Endothelial cell of umbilical vein (primary cell): ENCODE data around the gene AKAP13. TPM values are rescaled to one million over a fixed set of nuclear protein-coding genes. Genes with fewer than 3 reads are reported as not detected.

ENCODE experiments used
- BruUV-seq: library from RNA; stranded (reverse); fragments of 400-500 nt; replicated peaks from 2 replicates; lab custom pipeline; 2021; lab: Mats Ljungman, UMichigan
- CTCF ChIA-PET: fragments of 300-600, 350-600 bp; sonication (Branson Sonifier 250); formaldehyde crosslinking; loops from one replicate; lab custom pipeline; 2021; ENCODE audit warnings: antibody characterized with exemption, inconsistent platforms; lab: Charles Lee
- POLR2A ChIA-PET: fragments of 300-600, 350-600 bp; sonication (Branson Sonifier 250); formaldehyde crosslinking; loops from one replicate; lab custom pipeline; 2021; ENCODE audit warnings: antibody characterized with exemption, inconsistent platforms; lab: Charles Lee
- DNase-seq: peaks from one replicate; pipeline ENCODE4 v3.0.0-alpha.2; 2011; ENCODE audit warnings: low read depth, low spot score
- FAIRE-seq: peaks from 2 replicates; lab custom pipeline; 2011; peaks lifted over from hg19 to GRCh38; lab: Jason Lieb, UNC
- H2AFZ ChIP-seq: 2 replicates; pipeline ENCODE4 v1.6.0; 2012; ENCODE audit warnings: low read depth, low read length, control low read depth, inconsistent platforms
- H3K27ac ChIP-seq: 2 replicates; pipeline ENCODE4 v1.5.1; 2011; ENCODE audit warnings: low read depth, mild to moderate bottlenecking, control low read depth, low read length, moderate library complexity; ENCODE audit not compliant: insufficient read depth
- H3K27me3 ChIP-seq, 2 experiments: 2 replicates each; pipeline versions ENCODE4 v1.6.0 to v1.6.1; 2011; ENCODE audit warnings: low read length in 2 of 2, mixed read lengths in 1 of 2; ENCODE audit not compliant: control insufficient read depth in 2 of 2, insufficient read depth in 2 of 2
- H3K36me3 ChIP-seq, 2 experiments: 2 replicates in 1 of 2; 3 replicates in 1 of 2; pipeline ENCODE4 v1.5.1; 2011; ENCODE audit warnings: low read length in 2 of 2, mild to moderate bottlenecking in 1 of 2, moderate library complexity in 1 of 2; ENCODE audit not compliant: control insufficient read depth in 2 of 2, insufficient read depth in 2 of 2; ENCODE audit errors: extremely low read depth in 1 of 2
- H3K4me1 ChIP-seq: 3 replicates; pipeline ENCODE4 v1.5.1; 2011; ENCODE audit warnings: mild to moderate bottlenecking, low read length; ENCODE audit not compliant: control insufficient read depth, insufficient read depth; ENCODE audit errors: extremely low read depth
- H3K4me2 ChIP-seq: 2 replicates; pipeline ENCODE4 v1.6.1; 2011; ENCODE audit warnings: low read length, control low read depth, mixed read lengths; ENCODE audit not compliant: insufficient read depth
- H3K4me3 ChIP-seq, 3 experiments: fragments of 200-600 bp in 1 of 3; sonication (generic), shearing (Covaris generic) in 1 of 3; replicated peaks in 1 of 3; 2 replicates each; pipeline ENCODE4 v1.5.1; 2011 to 2016; ENCODE audit warnings: control low read depth in 3 of 3, low read length in 3 of 3, mild to moderate bottlenecking in 2 of 3, inconsistent platforms in 1 of 3, low read depth in 1 of 3, moderate library complexity in 1 of 3; ENCODE audit not compliant: insufficient read depth in 1 of 3
- H3K79me2 ChIP-seq: 2 replicates; pipeline ENCODE4 v1.6.0; 2012; ENCODE audit warnings: low read length, inconsistent platforms; ENCODE audit not compliant: control insufficient read depth, insufficient read depth
- H3K9ac ChIP-seq: replicated peaks from 2 replicates; pipeline ENCODE3; 2011; ENCODE audit warnings: low read length, control low read depth; ENCODE audit not compliant: insufficient read depth; ENCODE audit errors: extremely low read depth
- H3K9me1 ChIP-seq: replicated peaks from 3 replicates; pipeline ENCODE4 v1.6.0; 2011; ENCODE audit warnings: mild to moderate bottlenecking, low read length; ENCODE audit not compliant: control insufficient read depth, insufficient read depth; ENCODE audit errors: extremely low read depth
- H3K9me3 ChIP-seq: replicated peaks from 2 replicates; pipeline ENCODE4 v1.5.1; 2012; ENCODE audit warnings: low read length, inconsistent platforms; ENCODE audit not compliant: control insufficient read depth, insufficient read depth
- H4K20me1 ChIP-seq: replicated peaks from 2 replicates; pipeline ENCODE3; 2011; ENCODE audit warnings: mild to moderate bottlenecking, low read length; ENCODE audit not compliant: control insufficient read depth, insufficient read depth; ENCODE audit errors: extremely low read depth
- CTCF ChIP-seq, 2 donors: IDR thresholded peaks; 1 replicate in 1 of 2; 2 replicates in 1 of 2; pipeline ENCODE4 v1.5.1; 2011; ENCODE audit warnings: low read length in 2 of 2, mild to moderate bottlenecking in 2 of 2, moderate library complexity in 2 of 2, control low read depth in 1 of 2, inconsistent platforms in 1 of 2, low read depth in 1 of 2; ENCODE audit not compliant: insufficient read depth in 1 of 2; ENCODE audit errors: extremely low read depth in 1 of 2
- EZH2 ChIP-seq: IDR thresholded peaks from 2 replicates; pipeline ENCODE4 v1.6.1; 2012; ENCODE audit warnings: borderline replicate concordance, low read depth, mild to moderate bottlenecking, moderate library complexity, low read length, inconsistent platforms; ENCODE audit not compliant: severe bottlenecking
- FOS ChIP-seq: IDR thresholded peaks from 2 replicates; pipeline ENCODE4 v1.6.1; 2011; ENCODE audit warnings: mild to moderate bottlenecking, low read length, moderate library complexity, borderline replicate concordance; ENCODE audit not compliant: insufficient read depth
- GATA2 ChIP-seq: IDR thresholded peaks from 2 replicates; pipeline ENCODE4 v1.7.0; 2011; ENCODE audit warnings: low read depth, mild to moderate bottlenecking, moderate library complexity, mixed read lengths, low read length; ENCODE audit not compliant: insufficient read length, insufficient read depth
- JUN ChIP-seq: IDR thresholded peaks from 2 replicates; pipeline ENCODE4 v1.6.1; 2011; ENCODE audit warnings: borderline replicate concordance, low read depth; ENCODE audit not compliant: insufficient read length, insufficient read depth
- MAX ChIP-seq: IDR thresholded peaks from 2 replicates; pipeline ENCODE4 v1.6.1; 2011; ENCODE audit not compliant: insufficient read depth, insufficient read length
- MYC ChIP-seq: IDR thresholded peaks from one replicate; pipeline ENCODE4 v1.6.1; 2011; ENCODE audit warnings: mild to moderate bottlenecking, low read depth, low read length
- POLR2A ChIP-seq: IDR thresholded peaks from 2 replicates; pipeline ENCODE4 v1.6.1; 2012; ENCODE audit warnings: low read depth, mild to moderate bottlenecking, control low read depth, low read length
- POLR2AphosphoS5 ChIP-seq: IDR thresholded peaks from 2 replicates; pipeline ENCODE4 v1.6.1; 2012; ENCODE audit warnings: low read depth, mild to moderate bottlenecking, control low read depth, low read length, moderate library complexity; ENCODE audit not compliant: insufficient read depth
- dilution Hi-C: fragments of 300-500 bp; cut with MboI; formaldehyde crosslinking; loops from one replicate; pipeline ENCODE4 v1.15.0; 2019; ENCODE audit warnings: low sequenced_read_pairs; ENCODE audit not compliant: extremely low pct_ligation_motif_present
- intact Hi-C: fragments of 100-400 bp; cut with micrococcal nuclease; formaldehyde crosslinking; loops from one replicate; pipeline ENCODE4 v1.10.0; 2022
- polyA plus RNA-seq, 4 experiments: library from polyadenylated mRNA; depleted of rRNA in 3 of 4; stranded (reverse) in 3 of 4; unstranded in 1 of 4; fragments of >200 nt; gene quantifications; 2 replicates each; pipeline versions ENCODE4 v1.2.1 to v1.2.3, GENCODE V29; 2011 to 2012; ENCODE audit warnings: missing spikeins in 1 of 4
- total RNA-seq: library from RNA; stranded (reverse); gene quantifications from 2 replicates; pipeline ENCODE4 v1.2.3, GENCODE V29; 2021

AKAP13 gene
- total and polyA plus RNA-seq, 2 donors (not counting 3 experiments of a cell fraction or from before 2014, with no cell fraction given) = 22.8 to 87.8 TPM

GRCh38 chr15:85589851-85590250, 209.4 kb downstream of the AKAP13 start:
- no TSS peak for BruUV-seq
- H3K79me2 ChIP-seq = peaks cover 24% of the 10 kb centered on the region
- DNase-seq (no peak), FAIRE-seq (no peak)
- peaks cover 17% of the 10 kb centered on the region for H3K4me1 ChIP-seq
- no peak overlapping the region for H3K4me2 ChIP-seq
- no peaks in the 10 kb centered on the region for H3K9me3 ChIP-seq
- ChIA-PET POLR2A (no interaction called here), CTCF (interaction anchor here (1.5 kb wide), 1 partner anchor 13 kb away, joined by 4 read pairs; no protein-coding TSS in a partner anchor)
- H3K9me1 ChIP-seq = no peaks in the 10 kb centered on the region
- dilution Hi-C loops (no loop called here), intact Hi-C loops (loop anchor here (2.0 to 10.0 kb wide), 3 partner anchors 115 to 295 kb away; no protein-coding TSS in a partner anchor)
- no peak overlapping the region for H3K4me3 ChIP-seq
- H3K36me3 ChIP-seq = no peaks in the 10 kb centered on the region
- H3K27ac ChIP-seq = no peak overlapping the region
- TF ChIP-seq MAX = no peak
- no peak for TF ChIP-seq EZH2
- no peak for TF ChIP-seq GATA2
- no peak for TF ChIP-seq POLR2AphosphoS5
- no peak for TF ChIP-seq POLR2A
- TF ChIP-seq FOS = no peak
- no peak for TF ChIP-seq CTCF (IDR thresholded peaks at IDR 0.05; ENCODE audit: extremely low read depth in 1 of 2, insufficient read depth in 1 of 2, low read depth in 1 of 2, low read length in 2 of 2)
- TF ChIP-seq JUN = no peak
- TF ChIP-seq MYC = no peak
- no peak overlapping the region for H3K9ac ChIP-seq
- no peak overlapping the region for H2AFZ ChIP-seq
- no peaks in the 10 kb centered on the region for H3K27me3 ChIP-seq
- no peaks in the 10 kb centered on the region for H4K20me1 ChIP-seq
